Psoas muscle (tissue), 8 donors: ENCODE data around the gene GALR3. TPM values are rescaled to one million over a fixed set of nuclear protein-coding genes. Genes with fewer than 3 reads are reported as not detected.

Experiments used
- ATAC-seq, 4 donors: fragments of 200-7000 bp; cut with Tn5 transposase; one replicate each; pipeline ENCODE4 v1.9.1; 2020; ENCODE audit warnings: moderate library complexity in 3 of 4, mild to moderate bottlenecking in 2 of 4
- DNase-seq, 2 donors: peaks; one replicate each; pipeline ENCODE4 v3.0.0-alpha.2; 2020
- H3K27ac ChIP-seq: fragments of 200-600 bp; one replicate; pipeline ENCODE4 v1.8.0; 2022
- H3K27me3 ChIP-seq, 3 donors: fragments of 200-600 bp in 1 of 3; one replicate each; pipeline versions ENCODE4 v1.6.1 to v1.8.0; 2013 to 2022; ENCODE audit warnings: low read length in 2 of 3, mild to moderate bottlenecking in 2 of 3, moderate library complexity in 1 of 3; ENCODE audit not compliant: insufficient read depth in 3 of 3
- H3K36me3 ChIP-seq, 2 donors: fragments of 200-600 bp in 1 of 2; one replicate each; pipeline versions ENCODE4 v1.6.1 to v1.8.0; 2013 to 2022; ENCODE audit warnings: low read depth in 1 of 2, mild to moderate bottlenecking in 1 of 2, moderate library complexity in 1 of 2; ENCODE audit not compliant: insufficient read depth in 1 of 2
- H3K4me1 ChIP-seq: fragments of 200-600 bp; one replicate; pipeline ENCODE4 v1.8.0; 2022
- H3K4me3 ChIP-seq: fragments of 200-600 bp; one replicate; pipeline ENCODE4 v1.8.0; 2022; ENCODE audit warnings: mild to moderate bottlenecking
- H3K9me3 ChIP-seq: fragments of 200-600 bp; one replicate; pipeline ENCODE4 v1.8.0; 2022
- WGBS, 3 donors: extraction: QIAGEN DNeasy Blood & Tissue Kit; methylation state at CpG; one replicate each; pipeline versions ENCODE4 v1.1.6 to v1.1.7; 2013; 5-methylcytosine and 5-hydroxymethylcytosine counted together
- intact Hi-C, 2 donors: fragments of 100-400 bp; cut with DNase I; formaldehyde crosslinking; loops; one replicate each; pipeline versions ENCODE4 v1.11.0 to v1.14.2; 2022
- polyA plus RNA-seq, 3 donors: library from polyadenylated mRNA; stranded (reverse); fragments of 200-250 nt; gene quantifications; one replicate each; pipeline ENCODE4 v1.2.3, GENCODE V29; 2013
- total RNA-seq, 4 donors: library from RNA; stranded (reverse); fragmentation: NEBNext Ultra II Directional in 2 of 4; extraction: Animal tissue kit (Norgen Biotek cat#: 25700) in 2 of 4; gene quantifications; one replicate each; pipeline versions ENCODE4 v1.2.1 to v1.2.4, GENCODE V29; 2021 to 2023
- TF ChIP-seq, protein P1 (sequence below): fragments of 200-600 bp; IDR thresholded peaks from one replicate; pipeline ENCODE4 v1.8.0; 2022; ENCODE audit warnings: antibody characterized with exemption
- donor health status: healthy with polysubstance abuse.
- donor health status: DM: no; HTN: no; CAD: no; lungs with moderate emphysema.
- donor health status: Bipolar disorder and iron deficiency.
- donor health status: healthy.
- donor health status: DM: yes; HTN: yes; CAD: no.
- donor health status: DM: no; HTN: no; CAD: no.
- donor health status: DM: no; HTN: no; CAD: no.
- donor health status: DM: yes; HTN: yes; CAD: no.

The GALR3 gene
- total and polyA plus RNA-seq, 7 donors = 0.04 to 0.32 TPM; not detected in 5

DNA sequence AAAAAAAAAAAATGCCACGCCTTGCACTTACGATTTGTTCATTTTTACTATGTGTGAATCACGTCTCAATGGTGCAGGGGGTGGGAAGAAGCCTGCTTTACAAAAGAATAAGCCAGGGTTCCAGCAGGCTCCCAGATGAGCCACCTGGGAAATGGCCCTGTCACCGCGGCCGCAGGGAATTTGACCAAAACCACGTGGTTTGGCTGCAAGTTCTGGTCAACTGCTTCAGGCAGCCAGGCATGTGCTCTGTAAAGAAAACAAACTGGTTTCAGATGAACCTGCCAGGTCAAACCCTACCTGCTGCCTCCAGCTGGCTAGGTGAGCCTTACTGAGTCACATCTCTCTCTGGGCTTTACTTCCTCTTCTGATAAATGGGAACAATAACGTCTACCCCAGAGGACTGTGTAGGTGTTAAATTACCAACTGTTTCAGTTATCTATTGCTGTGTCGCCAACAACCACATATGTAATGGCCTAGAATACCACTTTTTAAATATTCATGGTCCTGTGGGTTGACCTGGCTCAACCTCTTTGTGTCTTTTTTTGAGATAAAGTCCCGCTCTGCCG lies 46.0 kb upstream of the GALR3 start:
- 28 to 39% (median 33%) methylated on average over 11 of the region's 11 CpGs for WGBS, 3 donors
- Histone ChIP-seq H3K9me3 (no peaks in the 10 kb centered on the region), H3K27ac (no peak overlapping the region), H3K27me3 (no peaks in the 10 kb centered on the region), H3K36me3 (peaks cover 0 to 19% of the 10 kb centered on the region in 2 donors), H3K4me3 (no peak overlapping the region), H3K4me1 (peaks cover 6% of the 10 kb centered on the region)
- TF ChIP-seq, protein P1, sequence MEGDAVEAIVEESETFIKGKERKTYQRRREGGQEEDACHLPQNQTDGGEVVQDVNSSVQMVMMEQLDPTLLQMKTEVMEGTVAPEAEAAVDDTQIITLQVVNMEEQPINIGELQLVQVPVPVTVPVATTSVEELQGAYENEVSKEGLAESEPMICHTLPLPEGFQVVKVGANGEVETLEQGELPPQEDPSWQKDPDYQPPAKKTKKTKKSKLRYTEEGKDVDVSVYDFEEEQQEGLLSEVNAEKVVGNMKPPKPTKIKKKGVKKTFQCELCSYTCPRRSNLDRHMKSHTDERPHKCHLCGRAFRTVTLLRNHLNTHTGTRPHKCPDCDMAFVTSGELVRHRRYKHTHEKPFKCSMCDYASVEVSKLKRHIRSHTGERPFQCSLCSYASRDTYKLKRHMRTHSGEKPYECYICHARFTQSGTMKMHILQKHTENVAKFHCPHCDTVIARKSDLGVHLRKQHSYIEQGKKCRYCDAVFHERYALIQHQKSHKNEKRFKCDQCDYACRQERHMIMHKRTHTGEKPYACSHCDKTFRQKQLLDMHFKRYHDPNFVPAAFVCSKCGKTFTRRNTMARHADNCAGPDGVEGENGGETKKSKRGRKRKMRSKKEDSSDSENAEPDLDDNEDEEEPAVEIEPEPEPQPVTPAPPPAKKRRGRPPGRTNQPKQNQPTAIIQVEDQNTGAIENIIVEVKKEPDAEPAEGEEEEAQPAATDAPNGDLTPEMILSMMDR = no peak
- intact Hi-C loops = no loop called here
- ATAC-seq (peak; percentile 9 to 49 (median 44)), DNase-seq (peak; percentile 43 to 71)

DNA sequence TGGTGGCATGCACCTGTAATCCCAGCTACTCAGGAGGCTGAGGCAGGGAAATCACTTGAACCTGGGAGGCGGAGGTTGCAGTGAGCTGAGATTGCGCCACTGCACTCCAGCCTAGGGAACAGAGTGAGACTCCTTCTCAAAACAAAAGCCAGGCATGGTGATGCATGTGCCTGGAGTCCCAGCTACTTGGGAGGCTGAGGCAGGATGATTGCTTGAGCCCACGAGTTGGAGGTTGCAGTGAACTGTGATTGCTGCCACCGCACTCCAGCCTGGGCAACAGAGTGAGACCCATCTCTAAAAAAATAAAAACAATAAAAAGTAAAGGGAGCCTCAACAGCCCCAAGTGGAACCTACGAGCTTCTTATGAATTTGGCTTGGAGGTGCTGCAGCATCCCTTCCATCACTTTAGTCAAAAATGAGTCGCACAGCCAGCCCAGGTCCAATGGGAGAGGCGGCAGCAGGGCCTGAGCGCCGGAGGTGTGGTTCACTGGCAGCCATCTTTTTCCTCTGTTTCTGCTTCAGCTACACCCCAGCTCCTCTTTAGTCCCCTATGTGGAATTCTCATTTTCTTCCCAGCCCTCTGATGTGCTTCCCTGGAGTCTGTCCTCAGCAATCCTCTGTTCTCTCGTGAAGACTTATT lies 44.7 kb upstream of the GALR3 start:
- Histone ChIP-seq H3K4me3 (no peak overlapping the region), H3K27ac (no peak overlapping the region), H3K9me3 (no peaks in the 10 kb centered on the region), H3K4me1 (peaks cover 6% of the 10 kb centered on the region), H3K27me3 (peaks cover 0 to 2% (median 0%) of the 10 kb centered on the region in 3 donors), H3K36me3 (peaks cover 0 to 7% of the 10 kb centered on the region in 2 donors)
- WGBS, 3 donors = 81 to 86% (median 85%) methylated on average over 10 of the region's 10 CpGs
- DNase-seq (no peak), ATAC-seq (no peak)
- TF ChIP-seq, protein P1 = no peak
- intact Hi-C loops = no loop called here

DNA sequence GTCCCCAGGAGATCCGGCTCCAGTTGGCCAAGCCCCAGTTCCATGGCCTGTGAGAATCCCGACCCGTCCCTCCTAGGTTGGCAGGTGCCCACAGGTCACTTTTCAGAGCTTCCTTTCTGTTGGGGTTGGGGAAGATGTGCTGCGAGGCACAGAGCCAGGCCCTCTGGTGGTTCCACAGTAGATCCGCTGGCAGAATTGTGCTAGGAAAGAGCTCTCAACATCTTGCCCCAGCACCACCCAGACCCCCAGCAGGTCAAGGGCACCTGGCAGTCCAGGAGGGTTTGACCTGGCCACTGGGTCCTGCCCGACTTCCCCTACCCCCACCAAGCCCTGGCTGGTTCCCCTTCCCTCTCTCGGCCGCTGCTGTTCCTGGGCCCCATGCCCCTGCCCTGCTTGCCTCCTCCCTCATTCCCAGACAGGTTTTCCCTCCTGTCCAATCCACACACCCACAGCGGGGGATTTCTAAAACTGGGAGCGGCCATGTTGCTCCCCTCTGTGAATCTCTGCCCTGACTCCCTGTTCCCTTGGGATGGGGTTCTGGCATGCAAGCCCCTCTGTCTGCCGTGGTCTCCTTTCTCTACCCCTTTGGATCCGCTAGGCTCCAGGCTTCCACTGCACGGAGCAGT lies 41.6 kb upstream of the GALR3 start:
- no peaks in the 10 kb centered on the region for H3K9me3 ChIP-seq
- no peak overlapping the region for H3K4me3 ChIP-seq
- H3K36me3 ChIP-seq = no peaks in the 10 kb centered on the region
- WGBS, 3 donors = 44 to 59% (median 47%) methylated on average over 13 of the region's 13 CpGs
- ATAC-seq (peak; percentile 13 to 28 (median 20)), DNase-seq (no peak)
- no peak overlapping the region for H3K27ac ChIP-seq
- peaks cover 6% of the 10 kb centered on the region for H3K4me1 ChIP-seq
- intact Hi-C loops = no loop called here
- TF ChIP-seq, protein P1 = no peak
- peaks cover 0 to 17% (median 4%) of the 10 kb centered on the region in 3 donors for H3K27me3 ChIP-seq

DNA sequence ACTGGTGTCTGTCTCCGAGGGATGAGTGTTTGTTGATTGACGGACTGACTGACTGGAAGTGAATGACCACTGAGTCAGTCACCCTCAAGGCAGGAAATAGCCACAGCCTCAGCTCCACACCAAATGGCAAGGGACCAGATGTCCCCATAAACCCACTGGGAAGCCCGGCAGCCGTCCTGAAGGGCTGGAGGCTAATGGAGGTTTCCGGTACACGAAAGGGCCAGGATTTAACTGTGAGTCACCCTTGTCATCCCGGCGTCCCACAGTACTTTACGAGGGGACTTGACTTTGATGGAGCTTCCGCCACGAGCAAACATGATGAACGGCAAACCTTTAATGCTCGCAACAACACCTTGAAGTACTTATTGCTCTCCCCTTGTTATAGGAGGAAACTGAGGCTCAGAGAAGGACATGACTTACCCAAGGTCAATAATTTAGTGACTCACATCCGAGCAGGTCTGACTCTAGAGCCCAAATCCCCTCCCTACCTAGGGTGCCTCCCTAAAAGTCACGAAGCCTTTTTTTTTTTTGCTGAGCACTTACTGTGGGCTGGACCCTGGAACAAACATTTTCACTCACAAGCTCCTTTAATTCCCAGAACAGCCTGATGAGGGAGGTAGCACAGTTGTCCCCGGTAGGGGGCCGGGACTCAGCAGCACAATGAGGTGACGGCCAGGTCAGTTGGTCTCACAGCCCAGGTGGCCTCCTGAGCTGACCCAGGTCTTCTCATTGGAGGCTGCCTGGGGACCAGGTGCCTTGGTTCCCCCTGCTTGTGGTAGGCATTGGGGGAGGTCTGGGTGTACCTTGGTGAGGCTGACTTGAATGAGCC lies 40.6 kb upstream of the GALR3 start:
- H3K27me3 ChIP-seq = peaks cover 0 to 17% (median 4%) of the 10 kb centered on the region in 3 donors
- H3K4me3 ChIP-seq = no peak overlapping the region
- no peaks in the 10 kb centered on the region for H3K4me1 ChIP-seq
- no peak overlapping the region for H3K27ac ChIP-seq
- peak in 3 of 4 donors; percentile 7 to 31 (median 14) for ATAC-seq
- H3K36me3 ChIP-seq = no peaks in the 10 kb centered on the region
- H3K9me3 ChIP-seq = no peaks in the 10 kb centered on the region
- DNase-seq = no peak
- intact Hi-C loops = no loop called here
- 46 to 54% (median 50%) methylated on average over 18 of the region's 18 CpGs for WGBS, 3 donors
- TF ChIP-seq, protein P1 = no peak
